HG03025 (cell line): ENCODE results near the gene CSKMT.
"Not testable (repeated sequence)": the region's sequence is repeated elsewhere in the genome, so short reads cannot be mapped to it uniquely, and the experiment has no call there.

Experiments
- ATAC-seq: cut with Tn5 transposase; IDR thresholded peaks from one replicate; pipeline ENCODE4 v1.9.1; 2021; ENCODE audit warnings: mild to moderate bottlenecking, moderate library complexity; ENCODE audit not compliant: unreplicated experiment, low FRiP score

CSKMT gene

DNA sequence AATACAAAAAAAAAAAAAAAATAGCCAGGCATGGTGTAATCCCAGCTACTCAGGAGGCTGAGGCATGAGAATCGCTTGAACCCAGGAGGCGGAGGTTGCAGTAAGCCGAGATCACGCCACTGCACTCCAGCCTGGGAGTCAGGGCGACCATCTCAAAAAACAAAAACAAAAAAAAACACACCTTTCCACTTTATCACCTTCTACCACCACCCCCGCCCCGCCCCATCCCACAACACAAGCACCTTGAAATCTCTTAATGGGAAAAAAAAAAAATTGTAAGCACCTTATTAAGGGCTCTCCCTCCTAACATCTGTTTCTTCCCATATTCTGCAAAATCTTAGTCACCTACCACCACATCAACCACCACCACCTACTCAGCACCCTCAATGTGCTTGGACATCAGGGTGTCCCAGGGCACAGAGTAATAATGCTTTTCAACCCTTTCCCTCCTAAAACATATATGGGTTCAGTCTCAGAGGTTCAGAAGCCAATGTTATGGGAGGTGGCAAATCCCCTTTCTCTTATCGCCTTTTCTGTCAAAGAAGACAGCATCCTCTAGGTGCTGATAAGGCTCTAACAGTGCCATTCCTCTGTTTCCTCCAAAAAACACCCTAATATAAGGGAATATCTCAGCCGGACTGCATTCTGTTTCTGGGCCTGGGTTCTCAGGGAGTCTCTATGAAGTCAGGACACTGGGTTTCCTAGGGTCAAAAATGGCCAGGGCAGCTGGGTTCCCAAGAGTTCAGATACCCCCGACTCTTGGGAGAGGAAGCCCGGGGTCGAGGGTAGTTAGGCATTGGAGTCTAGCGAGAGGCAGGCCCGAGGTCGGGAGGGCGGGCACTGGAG is 12.7 kb upstream of the CSKMT start:
- no peak for ATAC-seq

GRCh38 chr11:62654297-62654696 is 10.8 kb upstream of the CSKMT start:
- no peak for ATAC-seq

- no peak for ATAC-seq
Observed at GRCh38 chr11:62656796-62657429, 8.2 kb upstream of the CSKMT start.

- peak; percentile 29 for ATAC-seq
Observed at GRCh38 chr11:62664405-62665074, 572 bp upstream of the CSKMT start.

- ATAC-seq: no peak
Observed at GRCh38 chr11:62665599-62666258, 617 bp downstream of the CSKMT start.

GRCh38 chr11:62666259-62666926 is 1.3 kb downstream of the CSKMT start:
- ATAC-seq: no peak

DNA sequence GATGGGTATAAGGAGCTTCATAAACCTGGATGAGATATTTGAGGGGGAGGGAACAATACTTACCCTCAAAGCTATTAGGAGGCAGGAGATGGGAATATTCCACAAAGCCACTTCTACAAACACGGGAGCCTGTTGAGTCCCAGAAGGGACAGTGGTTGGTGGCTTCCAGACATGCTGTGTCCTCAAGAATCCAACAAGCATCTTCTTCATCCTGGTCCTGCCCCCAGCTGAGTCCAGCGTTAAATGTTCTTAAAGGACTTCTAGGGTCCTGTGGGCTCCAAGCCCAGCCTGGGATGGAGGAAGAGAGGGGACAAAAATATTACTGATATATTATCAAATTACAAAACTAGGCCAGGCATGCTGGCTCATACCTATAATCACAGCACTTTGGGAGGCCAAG is 2.3 kb downstream of the CSKMT start:
- ATAC-seq: no peak

DNA sequence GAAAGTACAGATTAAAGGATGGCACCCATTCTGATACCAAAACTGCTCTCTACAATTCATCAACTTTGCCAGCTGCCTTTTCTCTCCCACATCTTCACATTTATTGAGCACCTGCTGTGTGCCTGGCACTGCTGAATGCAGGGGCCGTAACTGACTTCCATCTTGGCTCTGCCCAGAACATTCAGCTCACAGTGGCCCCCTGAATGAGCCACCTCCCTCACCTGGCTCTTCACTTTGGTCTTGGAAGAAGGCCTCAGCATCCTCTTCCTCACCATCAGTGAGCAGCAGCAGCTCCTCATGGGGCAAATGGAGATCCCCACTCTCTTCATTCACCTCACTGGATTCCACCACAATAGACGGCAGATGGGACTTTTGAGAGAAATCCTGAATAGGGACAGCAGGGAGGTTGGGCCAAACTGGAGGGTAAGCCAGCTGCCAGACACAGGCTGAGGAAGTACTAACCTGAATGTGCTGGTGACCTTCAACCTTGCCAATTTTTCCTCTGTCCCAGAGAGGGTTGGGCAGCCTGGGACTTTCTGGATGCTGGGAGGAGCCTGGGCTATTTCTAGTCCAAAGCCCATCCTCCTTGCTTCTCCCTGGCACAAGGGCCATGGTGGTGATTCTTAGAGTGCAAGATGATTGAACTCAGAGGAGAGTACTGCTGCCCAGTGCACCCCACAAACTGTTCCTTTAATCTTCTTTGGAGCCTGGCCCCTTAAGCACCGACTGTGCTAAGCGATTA is 4.5 kb downstream of the CSKMT start:
- no peak for ATAC-seq

DNA sequence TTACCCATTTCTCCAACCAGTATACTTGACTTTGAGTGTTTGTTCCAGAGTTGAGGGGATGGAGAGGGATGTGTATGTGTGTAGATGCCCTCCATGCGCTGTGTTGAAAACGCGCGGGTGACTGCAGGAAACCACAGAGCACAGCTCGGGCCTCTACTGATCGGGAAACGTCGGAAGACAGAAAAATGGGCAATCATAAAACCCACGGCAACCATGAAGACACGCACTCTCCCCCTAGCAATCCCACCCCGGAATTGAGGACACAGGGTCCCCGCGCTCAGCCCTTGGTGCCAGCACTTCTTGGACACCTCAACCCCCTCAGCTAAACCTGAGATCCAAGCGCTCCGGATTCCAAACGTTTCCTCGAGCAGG is 6.1 kb downstream of the CSKMT start:
- ATAC-seq: peak; percentile 3

- peak; percentile 42 for ATAC-seq
Observed at GRCh38 chr11:62671608-62672389, 6.7 kb downstream of the CSKMT start, which contains the start of the genes LBHD1 and UQCC3. LBHD1 (minus strand) TSS chr11:62672267; CDS start chr11:62670031, 2,236 bp downstream. UQCC3 (plus strand) TSS chr11:62671673; CDS start chr11:62671746, 73 bp downstream.

- ATAC-seq: no peak
Observed at GRCh38 chr11:62673196-62673525, 8.0 kb downstream of the CSKMT start.

- ATAC-seq: not testable (repeated sequence)
Observed at GRCh38 chr11:62675415-62675814, 10.3 kb downstream of the CSKMT start.

GRCh38 chr11:62676698-62677097 is 11.6 kb downstream of the CSKMT start:
- ATAC-seq: no peak

DNA sequence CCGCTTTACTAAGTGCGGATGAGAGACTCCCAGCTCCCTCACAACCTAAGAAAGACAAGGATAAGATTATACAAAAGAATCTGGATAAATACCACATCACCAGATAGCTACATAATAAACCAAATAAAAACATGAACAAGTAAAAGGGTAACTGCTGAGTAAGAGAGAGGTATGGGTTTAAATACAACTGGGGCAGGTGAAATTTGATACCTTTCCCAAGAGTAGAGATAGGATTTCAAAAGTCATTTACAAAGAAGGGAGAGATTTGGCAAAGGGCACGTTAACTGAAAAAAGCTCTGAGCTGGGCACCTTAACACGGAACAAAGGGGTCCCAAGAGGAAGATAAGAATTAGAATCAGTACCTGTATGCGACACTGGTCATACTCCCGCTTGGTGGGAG is 12.0 kb downstream of the CSKMT start:
- no peak for ATAC-seq

GRCh38 chr11:62677714-62678113 is 12.6 kb downstream of the CSKMT start:
- ATAC-seq: no peak

- no peak for ATAC-seq
Observed at GRCh38 chr11:62678433-62678769, 13.3 kb downstream of the CSKMT start.

DNA sequence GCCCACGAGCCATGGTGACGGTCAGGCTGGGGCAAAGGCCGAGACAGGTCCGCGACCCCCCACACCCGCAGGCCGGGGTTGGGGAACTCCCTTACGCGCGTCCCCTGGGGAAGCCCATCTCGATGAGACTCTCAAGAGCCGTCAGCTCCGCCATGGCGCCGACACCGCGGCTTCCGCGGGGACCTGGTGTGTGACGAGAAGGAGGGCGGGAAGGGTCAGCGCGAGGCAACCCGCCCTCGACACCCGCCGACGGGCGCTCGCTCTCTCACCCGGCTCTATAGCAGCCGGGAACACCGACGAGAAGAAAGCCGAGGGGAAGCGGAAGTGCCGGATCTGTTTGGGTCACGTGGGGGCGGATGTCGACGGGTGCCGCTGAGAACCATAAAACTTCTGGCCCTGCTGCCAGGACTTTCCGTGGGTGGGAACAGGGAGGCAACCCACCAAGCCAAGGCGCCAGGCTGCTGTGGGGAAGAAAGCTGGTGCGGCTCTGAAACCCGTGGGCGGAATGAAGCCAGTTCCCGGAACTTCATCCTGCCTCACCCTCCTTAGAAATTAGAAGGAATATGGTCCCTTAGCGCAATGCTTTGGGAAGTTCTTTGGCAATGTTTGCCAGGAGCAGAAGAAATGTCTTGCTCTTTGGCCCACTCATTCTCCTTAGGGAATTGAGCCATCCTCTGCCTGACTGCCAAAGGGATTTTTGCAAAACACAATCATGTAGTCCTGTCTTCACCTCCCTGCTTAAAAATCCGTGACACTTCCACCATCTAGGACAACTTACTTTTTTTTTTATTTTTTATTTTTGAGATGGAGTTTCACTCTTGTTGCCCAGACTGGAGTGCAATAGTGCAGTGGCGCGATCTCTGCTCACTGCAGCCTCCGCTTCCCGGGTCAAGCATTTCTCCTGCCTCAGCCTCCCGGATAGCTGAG is 13.9 kb downstream of the CSKMT start, which contains the start of gene UBXN1:
TSS of gene UBXN1 (minus strand) at position 304 of the 927 bp plus-strand sequence. CDS start at position 154, 150 bp downstream.
- ATAC-seq: no peak

- ATAC-seq: no peak
Observed at GRCh38 chr11:62680825-62681240, 15.7 kb downstream of the CSKMT start.
